Stimulated activated CD4-positive, alpha-beta T cell treated with anti-CD3 and anti-CD28 coated beads, Interleukin-2, amount 100 ng/mL, for 24 hours (primary cell): ENCODE measurements around the gene HELZ2.
A peak's percentile ranks its signal among the peaks of the same experiment; 100 is the strongest.
"Not testable (repeated sequence)": the region's sequence is repeated elsewhere in the genome, so short reads cannot be mapped to it uniquely, and the experiment has no call there.

ENCODE experiments used
- DNase-seq, 2 donors: peaks; one replicate each; pipeline ENCODE4 v3.0.0-alpha.2; 2020

The HELZ2 gene

GRCh38 chr20:63578224-63579016 is 4.4 kb upstream of the HELZ2 start:
- DNase-seq, result no peak

- DNase-seq, result no peak
Observed at GRCh38 chr20:63577317-63577894, 3.4 kb upstream of the HELZ2 start.

GRCh38 chr20:63576311-63576710 is 2.3 kb upstream of the HELZ2 start:
- DNase-seq, result no peak

GRCh38 chr20:63574829-63575743 is 1.0 kb upstream of the HELZ2 start:
- DNase-seq, result no peak

- no peak for DNase-seq
Observed at GRCh38 chr20:63573647-63574131, 350 bp downstream of the HELZ2 start.

GRCh38 chr20:63572788-63573646 is 1.0 kb downstream of the HELZ2 start:
- DNase-seq, result no peak

- DNase-seq, result no peak
Observed at GRCh38 chr20:63572071-63572787, 1.8 kb downstream of the HELZ2 start.

- DNase-seq, result not testable (repeated sequence)
Observed at GRCh38 chr20:63571087-63571478, 3.0 kb downstream of the HELZ2 start.

- no peak for DNase-seq
Observed at GRCh38 chr20:63570281-63571086, 3.6 kb downstream of the HELZ2 start.

- DNase-seq, result no peak
Observed at GRCh38 chr20:63568986-63569949, 4.8 kb downstream of the HELZ2 start.

GRCh38 chr20:63568170-63568981 is 5.7 kb downstream of the HELZ2 start:
- DNase-seq, result no peak

GRCh38 chr20:63567386-63568169 is 6.5 kb downstream of the HELZ2 start:
- peak; percentile 50 to 60 for DNase-seq

- no peak for DNase-seq
Observed at GRCh38 chr20:63567136-63567385, 7.0 kb downstream of the HELZ2 start.

- no peak for DNase-seq
Observed at GRCh38 chr20:63566395-63567135, 7.5 kb downstream of the HELZ2 start.

GRCh38 chr20:63565699-63566335 is 8.2 kb downstream of the HELZ2 start:
- DNase-seq, result no peak

- no peak for DNase-seq
Observed at GRCh38 chr20:63565021-63565698, 8.9 kb downstream of the HELZ2 start.
